ENCODE measurements around the gene HSFX2.
"Not testable (repeated sequence)": the region's sequence is repeated elsewhere in the genome, so short reads cannot be mapped to it uniquely, and the experiment has no call there.

GRCh38 chrX:149547782-149548181 is 47.3 kb downstream of the HSFX2 start:
- TF ChIP-seq, protein P1, sequence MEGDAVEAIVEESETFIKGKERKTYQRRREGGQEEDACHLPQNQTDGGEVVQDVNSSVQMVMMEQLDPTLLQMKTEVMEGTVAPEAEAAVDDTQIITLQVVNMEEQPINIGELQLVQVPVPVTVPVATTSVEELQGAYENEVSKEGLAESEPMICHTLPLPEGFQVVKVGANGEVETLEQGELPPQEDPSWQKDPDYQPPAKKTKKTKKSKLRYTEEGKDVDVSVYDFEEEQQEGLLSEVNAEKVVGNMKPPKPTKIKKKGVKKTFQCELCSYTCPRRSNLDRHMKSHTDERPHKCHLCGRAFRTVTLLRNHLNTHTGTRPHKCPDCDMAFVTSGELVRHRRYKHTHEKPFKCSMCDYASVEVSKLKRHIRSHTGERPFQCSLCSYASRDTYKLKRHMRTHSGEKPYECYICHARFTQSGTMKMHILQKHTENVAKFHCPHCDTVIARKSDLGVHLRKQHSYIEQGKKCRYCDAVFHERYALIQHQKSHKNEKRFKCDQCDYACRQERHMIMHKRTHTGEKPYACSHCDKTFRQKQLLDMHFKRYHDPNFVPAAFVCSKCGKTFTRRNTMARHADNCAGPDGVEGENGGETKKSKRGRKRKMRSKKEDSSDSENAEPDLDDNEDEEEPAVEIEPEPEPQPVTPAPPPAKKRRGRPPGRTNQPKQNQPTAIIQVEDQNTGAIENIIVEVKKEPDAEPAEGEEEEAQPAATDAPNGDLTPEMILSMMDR (IDR thresholded peaks at IDR 0.05): not testable (repeated sequence)
- TF ChIP-seq POLR2A (IDR thresholded peaks at IDR 0.05): not testable (repeated sequence)

Measured in right lobe of liver (tissue), 4 donors.